K562 (cell line): ENCODE data around the gene EDEM2. TPM values are rescaled to one million over a fixed set of nuclear protein-coding genes. Genes with fewer than 3 reads are reported as not detected.

Experiments
- BACH1 ChIP-seq: fragments of 200-800 bp; sonication (Bioruptor generic); IDR thresholded peaks from 2 replicates; pipeline ENCODE4 v1.6.1; 2016; ENCODE audit warnings: missing genetic modification characterization, missing compliant biosample characterization
- CBFA2T3 ChIP-seq: fragments of 450-650 bp; IDR thresholded peaks from 2 replicates; pipeline ENCODE4 v1.6.1; 2017
- GTF3C2 ChIP-seq: IDR thresholded peaks from 3 replicates; pipeline ENCODE4 v1.6.1; 2011; ENCODE audit warnings: borderline replicate concordance, mild to moderate bottlenecking, moderate library complexity; ENCODE audit not compliant: insufficient read length; ENCODE audit errors: extremely low read depth
- HDGF ChIP-seq: fragments of 450-650 bp; IDR thresholded peaks from 2 replicates; pipeline ENCODE4 v1.6.1; 2016
- HEY1 ChIP-seq: fragments of 250-450 bp; sonication (Bioruptor Pico); IDR thresholded peaks from 2 replicates; pipeline ENCODE4 v1.5.0; 2020; ENCODE audit warnings: mild to moderate bottlenecking, moderate library complexity, borderline replicate concordance
- NCOR1 ChIP-seq: fragments of 450-650 bp; IDR thresholded peaks from 2 replicates; pipeline ENCODE4 v1.6.1; 2016; ENCODE audit warnings: mild to moderate bottlenecking, moderate library complexity
- POU5F1 ChIP-seq: fragments of 150-350 bp; IDR thresholded peaks from 2 replicates; pipeline ENCODE4 v1.6.1; 2014; ENCODE audit warnings: borderline replicate concordance, low read length, low read depth, mild to moderate bottlenecking; ENCODE audit not compliant: partially characterized antibody
- YY1 ChIP-seq, 3 experiments: IDR thresholded peaks; 2 replicates each; pipeline ENCODE4 v1.6.1; 2011; ENCODE audit warnings: low read length in 2 of 3, mild to moderate bottlenecking in 2 of 3, moderate library complexity in 2 of 3, borderline replicate concordance in 1 of 3, control low read depth in 1 of 3, low read depth in 1 of 3; ENCODE audit not compliant: insufficient read depth in 3 of 3, insufficient replicate concordance in 2 of 3, control insufficient read depth in 1 of 3, insufficient read length in 1 of 3; ENCODE audit errors: extremely low read depth in 1 of 3
- ZNF224 ChIP-seq: sonication (generic); formaldehyde crosslinking; IDR thresholded peaks from 2 replicates; pipeline ENCODE4 v1.8.0; 2022; ENCODE audit warnings: mild to moderate bottlenecking, missing genetic modification reagents
- ZNF318 ChIP-seq, 2 experiments: fragments of 450-650 bp; IDR thresholded peaks; 2 replicates each; pipeline ENCODE4 v1.6.1; 2016; ENCODE audit warnings: mild to moderate bottlenecking in 2 of 2, borderline replicate concordance in 1 of 2, low read depth in 1 of 2, moderate library complexity in 1 of 2
- polyA plus RNA-seq, 8 experiments: library from polyadenylated mRNA; depleted of rRNA in 4 of 8; stranded (reverse) in 5 of 8; unstranded in 3 of 8; fragments of >200 nt; fragmentation: Nextera tagmentation in 2 of 8; fragmentation: Illumina TruSeq in 1 of 8; extraction: Ambion mirVana in 2 of 8; extraction: Trizol in 1 of 8; gene quantifications; 2 replicates each; pipeline versions ENCODE4 v1.2.1 to v1.2.3, GENCODE V29; 2011 to 2014; ENCODE audit warnings: inconsistent platforms in 1 of 8, missing spikeins in 1 of 8
- total RNA-seq, 7 experiments: library from RNA; depleted of rRNA in 6 of 7; stranded (reverse); fragments of >200 nt in 6 of 7; fragmentation: Illumina TruSeq in 2 of 7; extraction: Trizol in 2 of 7; gene quantifications; 2 replicates each; pipeline versions ENCODE4 v1.2.1 to v1.2.3, GENCODE V29; 2011 to 2021; ENCODE audit warnings: low replicate concordance in 1 of 7
- TF ChIP-seq, protein P1 (sequence below): fragments of 450-650 bp; conservative IDR thresholded peaks from 2 replicates; pipeline ENCODE4 v1.6.1; 2016; ENCODE audit warnings: missing genetic modification characterization, low read depth, mild to moderate bottlenecking, missing compliant biosample characterization, moderate library complexity
- TF ChIP-seq, protein P2 (sequence below): fragments of 450-650 bp; formaldehyde crosslinking; IDR thresholded peaks from 2 replicates; pipeline ENCODE4 v1.4.0; 2020; ENCODE audit warnings: mild to moderate bottlenecking, moderate library complexity

EDEM2 gene
- total and polyA plus RNA-seq, 9 of the 15 experiments (the other 6 are each of a cell fraction or from before 2014, with no cell fraction given): 6.9 to 11.0 (median 9.7) TPM

- TF ChIP-seq NCOR1 (peak; percentile 88), GTF3C2 (no peak), ZNF318 (IDR thresholded peaks at IDR 0.05; ENCODE audit: borderline replicate concordance in 1 of 2, low read depth in 1 of 2) (no peak), HEY1 (CRISPR knock-in tag) (no peak), BACH1 (tag) (no peak), ZNF224 (CRISPR knock-in tag) (no peak), CBFA2T3 (peak; percentile 94), HDGF (no peak), YY1 (IDR thresholded peaks at IDR 0.05; ENCODE audit: borderline replicate concordance in 1 of 3, control insufficient read depth in 1 of 3, extremely low read depth in 1 of 3, insufficient read depth in 3 of 3, insufficient read length in 1 of 3, insufficient replicate concordance in 2 of 3, low read depth in 1 of 3, low read length in 2 of 3) (no peak), POU5F1 (no peak)
- TF ChIP-seq, protein P1, sequence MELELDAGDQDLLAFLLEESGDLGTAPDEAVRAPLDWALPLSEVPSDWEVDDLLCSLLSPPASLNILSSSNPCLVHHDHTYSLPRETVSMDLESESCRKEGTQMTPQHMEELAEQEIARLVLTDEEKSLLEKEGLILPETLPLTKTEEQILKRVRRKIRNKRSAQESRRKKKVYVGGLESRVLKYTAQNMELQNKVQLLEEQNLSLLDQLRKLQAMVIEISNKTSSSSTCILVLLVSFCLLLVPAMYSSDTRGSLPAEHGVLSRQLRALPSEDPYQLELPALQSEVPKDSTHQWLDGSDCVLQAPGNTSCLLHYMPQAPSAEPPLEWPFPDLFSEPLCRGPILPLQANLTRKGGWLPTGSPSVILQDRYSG (tag): no peak
- TF ChIP-seq, protein P2, sequence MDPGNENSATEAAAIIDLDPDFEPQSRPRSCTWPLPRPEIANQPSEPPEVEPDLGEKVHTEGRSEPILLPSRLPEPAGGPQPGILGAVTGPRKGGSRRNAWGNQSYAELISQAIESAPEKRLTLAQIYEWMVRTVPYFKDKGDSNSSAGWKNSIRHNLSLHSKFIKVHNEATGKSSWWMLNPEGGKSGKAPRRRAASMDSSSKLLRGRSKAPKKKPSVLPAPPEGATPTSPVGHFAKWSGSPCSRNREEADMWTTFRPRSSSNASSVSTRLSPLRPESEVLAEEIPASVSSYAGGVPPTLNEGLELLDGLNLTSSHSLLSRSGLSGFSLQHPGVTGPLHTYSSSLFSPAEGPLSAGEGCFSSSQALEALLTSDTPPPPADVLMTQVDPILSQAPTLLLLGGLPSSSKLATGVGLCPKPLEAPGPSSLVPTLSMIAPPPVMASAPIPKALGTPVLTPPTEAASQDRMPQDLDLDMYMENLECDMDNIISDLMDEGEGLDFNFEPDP (CRISPR knock-in tag): no peak
Observed at GRCh38 chr20:35192118-35192872, 45.2 kb upstream of the EDEM2 start (continued).
